SK-N-SH (cell line): ENCODE data around the gene SNN. TPM values are rescaled to one million over a fixed set of nuclear protein-coding genes. Genes with fewer than 3 reads are reported as not detected.

ENCODE experiments used
- CTCF ChIA-PET: fragments of 300-600, 350-600 bp; formaldehyde crosslinking; extraction: SDS; loops from one replicate; lab custom pipeline; 2021; lab: Yijun Ruan, JAX
- POLR2A ChIA-PET: fragments of 350-600 bp; sonication (Branson Sonifier 250); formaldehyde crosslinking; extraction: SDS; loops from one replicate; lab custom pipeline; 2020; ENCODE audit warnings: antibody characterized with exemption, inconsistent platforms; lab: Yijun Ruan, JAX
- DNase-seq: peaks from one replicate; pipeline ENCODE4 v3.0.0; 2012
- H2AFZ ChIP-seq: fragments of 200-600 bp; sonication (generic); 2 replicates; pipeline ENCODE4 v1.8.1; 2016; ENCODE audit warnings: antibody characterized with exemption, mild to moderate bottlenecking, low read depth
- H3F3A ChIP-seq: fragments of 200-600 bp; sonication (generic); replicated peaks from 2 replicates; pipeline ENCODE3; 2016; ENCODE audit warnings: antibody characterized with exemption, mild to moderate bottlenecking; ENCODE audit not compliant: insufficient read depth
- H3K27ac ChIP-seq, 2 experiments: fragments of 200-500 bp in 1 of 2; fragments of 200-600 bp in 1 of 2; sonication (Bioruptor generic) in 1 of 2; sonication (generic), shearing (Covaris generic) in 1 of 2; 2 replicates each; pipeline versions ENCODE4 v1.5.1 to v1.6.1; 2014 to 2016; ENCODE audit warnings: low read depth in 2 of 2, inconsistent platforms in 1 of 2, low read length in 1 of 2, mild to moderate bottlenecking in 1 of 2, mixed read lengths in 1 of 2
- H3K27me3 ChIP-seq: fragments of 200-600 bp; sonication (generic), shearing (Covaris generic); 2 replicates; pipeline ENCODE4 v1.6.1; 2016; ENCODE audit warnings: mixed run types; ENCODE audit not compliant: insufficient read depth
- H3K36me3 ChIP-seq, 2 experiments: fragments of 200-500 bp in 1 of 2; fragments of 200-600 bp in 1 of 2; sonication (Bioruptor generic) in 1 of 2; sonication (generic) in 1 of 2; replicated peaks in 1 of 2; 2 replicates each; pipeline versions ENCODE3 to v1.5.1; 2014 to 2016; ENCODE audit warnings: low read length in 1 of 2, mild to moderate bottlenecking in 1 of 2; ENCODE audit not compliant: insufficient read depth in 2 of 2, control insufficient read depth in 1 of 2
- H3K4me1 ChIP-seq, 2 experiments: fragments of 200-500 bp in 1 of 2; fragments of 200-600 bp in 1 of 2; sonication (Bioruptor generic) in 1 of 2; sonication (generic), shearing (Covaris generic) in 1 of 2; 2 replicates each; pipeline versions ENCODE4 v1.5.1 to v1.6.1; 2014 to 2016; ENCODE audit warnings: low read depth in 1 of 2, low read length in 1 of 2, mixed run types in 1 of 2; ENCODE audit not compliant: insufficient read depth in 2 of 2, control insufficient read depth in 1 of 2
- H3K4me2 ChIP-seq: fragments of 200-600 bp; sonication (generic), shearing (Covaris generic); 2 replicates; pipeline ENCODE4 v1.6.1; 2017; ENCODE audit warnings: mixed run types
- H3K4me3 ChIP-seq, 2 experiments: fragments of 200-500 bp in 1 of 2; fragments of 200-600 bp in 1 of 2; sonication (Bioruptor generic) in 1 of 2; sonication (generic), shearing (Covaris generic) in 1 of 2; 2 replicates each; pipeline versions ENCODE4 v1.5.1 to v1.8.1; 2014 to 2016; ENCODE audit warnings: low read depth in 2 of 2, inconsistent platforms in 1 of 2, low read length in 1 of 2, mild to moderate bottlenecking in 1 of 2, mixed read lengths in 1 of 2, moderate library complexity in 1 of 2
- H3K79me2 ChIP-seq: fragments of 200-600 bp; sonication (generic); 2 replicates; pipeline ENCODE4 v1.8.1; 2017; ENCODE audit warnings: mild to moderate bottlenecking; ENCODE audit not compliant: insufficient read depth
- H3K9ac ChIP-seq: fragments of 200-600 bp; sonication (generic); 2 replicates; pipeline ENCODE4 v1.6.1; 2017; ENCODE audit warnings: mixed run types
- H3K9me2 ChIP-seq: fragments of 200-600 bp; sonication (generic); 2 replicates; pipeline ENCODE4 v1.6.1; 2017; ENCODE audit warnings: mixed run types
- H3K9me3 ChIP-seq: fragments of 200-600 bp; sonication (generic); 2 replicates; pipeline ENCODE4 v1.6.1; 2017; ENCODE audit warnings: mixed run types, mild to moderate bottlenecking, moderate library complexity
- H4K20me1 ChIP-seq: fragments of 200-600 bp; sonication (generic); 2 replicates; pipeline ENCODE4 v1.6.1; 2017; ENCODE audit warnings: mild to moderate bottlenecking, mixed run types; ENCODE audit not compliant: insufficient read depth
- CTCF ChIP-seq: fragments of 200-600 bp; sonication (generic); IDR thresholded peaks from 2 replicates; pipeline ENCODE4 v1.6.1; 2017; ENCODE audit warnings: antibody characterized with exemption, mild to moderate bottlenecking, moderate library complexity
- EP300 ChIP-seq, 2 experiments: IDR thresholded peaks; 2 replicates each; pipeline versions ENCODE4 v1.4.0 to v1.6.1; 2012; ENCODE audit warnings: borderline replicate concordance in 1 of 2, low read depth in 1 of 2, low read length in 1 of 2
- EZH2phosphoT487 ChIP-seq: fragments of 200-600 bp; sonication (generic); IDR thresholded peaks from 2 replicates; pipeline ENCODE4 v1.6.1; 2017; ENCODE audit warnings: low read depth, mixed run types, mild to moderate bottlenecking, antibody characterized with exemption, moderate library complexity, borderline replicate concordance
- FOXM1 ChIP-seq: IDR thresholded peaks from 2 replicates; pipeline ENCODE4 v1.4.0; 2012; ENCODE audit warnings: low read depth, mild to moderate bottlenecking
- GATA2 ChIP-seq: sonication (generic); formaldehyde crosslinking; IDR thresholded peaks from 2 replicates; pipeline ENCODE4 v1.5.0; 2020; ENCODE audit warnings: mild to moderate bottlenecking, missing genetic modification reagents
- JUND ChIP-seq: IDR thresholded peaks from 2 replicates; pipeline ENCODE4 v1.4.0; 2012
- MXI1 ChIP-seq: IDR thresholded peaks from 2 replicates; pipeline ENCODE4 v1.6.1; 2012; ENCODE audit warnings: mild to moderate bottlenecking, low read depth, low read length, improper control_type of control experiment
- NRF1 ChIP-seq: IDR thresholded peaks from 2 replicates; pipeline ENCODE4 v1.6.1; 2012; ENCODE audit warnings: low read depth, mild to moderate bottlenecking, low read length
- RAD21 ChIP-seq: IDR thresholded peaks from 2 replicates; pipeline ENCODE4 v1.6.1; 2012; ENCODE audit warnings: mild to moderate bottlenecking, low read length
- RCOR1 ChIP-seq: fragments of 150-350 bp; IDR thresholded peaks from 2 replicates; pipeline ENCODE4 v1.6.1; 2017; ENCODE audit warnings: antibody characterized with exemption, low read length
- SIN3A ChIP-seq: IDR thresholded peaks from 2 replicates; pipeline ENCODE4 v1.6.1; 2012; ENCODE audit warnings: low read depth, mild to moderate bottlenecking, low read length, moderate library complexity, borderline replicate concordance
- SMC3 ChIP-seq: IDR thresholded peaks from 2 replicates; pipeline ENCODE4 v1.6.1; 2012; ENCODE audit warnings: low read depth, low read length, improper control_type of control experiment
- TEAD4 ChIP-seq: IDR thresholded peaks from 2 replicates; pipeline ENCODE4 v1.4.0; 2012; ENCODE audit warnings: mild to moderate bottlenecking, borderline replicate concordance; ENCODE audit not compliant: insufficient read depth
- WGBS: methylation state at CpG from one replicate; pipeline ENCODE4 v1.1.6; 2017; ENCODE audit warnings: low lambda C conversion rate; 5-methylcytosine and 5-hydroxymethylcytosine counted together
- polyA plus RNA-seq, 3 experiments: library from polyadenylated mRNA; depleted of rRNA; stranded (reverse); fragments of >200 nt; gene quantifications; 2 replicates each; pipeline ENCODE4 v1.2.3, GENCODE V29; 2012
- TF ChIP-seq, protein P1 (sequence below): fragments of 150-350 bp; IDR thresholded peaks from 2 replicates; pipeline ENCODE4 v1.6.1; 2016; ENCODE audit warnings: mild to moderate bottlenecking, low read depth, low read length
- TF ChIP-seq, protein P2 (sequence below): IDR thresholded peaks from 2 replicates; pipeline ENCODE4; 2012

Gene SNN
- polyA plus RNA-seq, 1 of the 3 experiments (the other 2 are of a cell fraction), result 15.4 TPM

GRCh38 chr16:11635679-11636171 is 32.5 kb upstream of the SNN start:
- ChIA-PET CTCF (interaction anchor here (0.6 to 2.3 kb wide), 5 partner anchors 47 to 240 kb away, joined by 3 to 6 read pairs (median 3); no protein-coding TSS in a partner anchor), POLR2A (no interaction called here)
- Histone ChIP-seq H3K9me3 (no peaks in the 10 kb centered on the region), H3K9ac (no peak overlapping the region), H3K4me2 (no peak overlapping the region), H3K4me1 (peaks cover 7 to 8% of the 10 kb centered on the region in 2 experiments; a peak in 3 of 4 replicates), H3K27me3 (no peaks in the 10 kb centered on the region), H3K27ac (no peak overlapping the region), H3K36me3 (no peaks in the 10 kb centered on the region), H3F3A (peaks cover 2% of the 10 kb centered on the region), H2AFZ (no peak overlapping the region), H3K79me2 (no peaks in the 10 kb centered on the region), H3K4me3 (no peak overlapping the region), H4K20me1 (no peaks in the 10 kb centered on the region), H3K9me2 (no peaks in the 10 kb centered on the region)
- DNase-seq, result no peak
- TF ChIP-seq TEAD4, result no peak
- TF ChIP-seq EZH2phosphoT487, result no peak
- TF ChIP-seq, protein P1, sequence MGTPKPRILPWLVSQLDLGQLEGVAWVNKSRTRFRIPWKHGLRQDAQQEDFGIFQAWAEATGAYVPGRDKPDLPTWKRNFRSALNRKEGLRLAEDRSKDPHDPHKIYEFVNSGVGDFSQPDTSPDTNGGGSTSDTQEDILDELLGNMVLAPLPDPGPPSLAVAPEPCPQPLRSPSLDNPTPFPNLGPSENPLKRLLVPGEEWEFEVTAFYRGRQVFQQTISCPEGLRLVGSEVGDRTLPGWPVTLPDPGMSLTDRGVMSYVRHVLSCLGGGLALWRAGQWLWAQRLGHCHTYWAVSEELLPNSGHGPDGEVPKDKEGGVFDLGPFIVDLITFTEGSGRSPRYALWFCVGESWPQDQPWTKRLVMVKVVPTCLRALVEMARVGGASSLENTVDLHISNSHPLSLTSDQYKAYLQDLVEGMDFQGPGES, result no peak
- no peak for TF ChIP-seq NRF1
- TF ChIP-seq, protein P2, sequence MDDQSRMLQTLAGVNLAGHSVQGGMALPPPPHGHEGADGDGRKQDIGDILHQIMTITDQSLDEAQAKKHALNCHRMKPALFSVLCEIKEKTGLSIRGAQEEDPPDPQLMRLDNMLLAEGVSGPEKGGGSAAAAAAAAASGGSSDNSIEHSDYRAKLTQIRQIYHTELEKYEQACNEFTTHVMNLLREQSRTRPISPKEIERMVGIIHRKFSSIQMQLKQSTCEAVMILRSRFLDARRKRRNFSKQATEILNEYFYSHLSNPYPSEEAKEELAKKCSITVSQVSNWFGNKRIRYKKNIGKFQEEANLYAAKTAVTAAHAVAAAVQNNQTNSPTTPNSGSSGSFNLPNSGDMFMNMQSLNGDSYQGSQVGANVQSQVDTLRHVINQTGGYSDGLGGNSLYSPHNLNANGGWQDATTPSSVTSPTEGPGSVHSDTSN, result no peak
- TF ChIP-seq RCOR1, result no peak
- TF ChIP-seq EP300 (IDR thresholded peaks at IDR 0.05; ENCODE audit: borderline replicate concordance in 1 of 2, low read depth in 1 of 2, low read length in 1 of 2), result no peak
- TF ChIP-seq FOXM1, result no peak
- TF ChIP-seq GATA2 (CRISPR knock-in tag), result no peak
- TF ChIP-seq SMC3, result no peak
- no peak for TF ChIP-seq MXI1
- no peak for TF ChIP-seq JUND
- TF ChIP-seq CTCF, result no peak
- TF ChIP-seq SIN3A, result no peak
- TF ChIP-seq RAD21, result no peak
- WGBS, result 82% methylated on average over 12 of the region's 12 CpGs
